ENCODE measurements around the gene HEXB.
"Not testable (repeated sequence)": the region's sequence is repeated elsewhere in the genome, so short reads cannot be mapped to it uniquely, and the experiment has no call there.

Gene HEXB

GRCh38 chr5:74678123-74678522, 6.9 kb upstream of the HEXB start:
- not testable (repeated sequence) for H3K9ac ChIP-seq (ENCODE audit: low read depth, low read length); H3K4me3 ChIP-seq (ENCODE audit: low read length); H3K9me3 ChIP-seq (ENCODE audit: insufficient read depth, low read depth, low read length); H3K4me1 ChIP-seq (ENCODE audit: insufficient read depth, low read length); H3K36me3 ChIP-seq (ENCODE audit: insufficient read depth, low read length); H3K27me3 ChIP-seq (ENCODE audit: insufficient read depth, low read length); H3K27ac ChIP-seq (ENCODE audit: low read depth, low read length)
- 93% methylated on average over 2 of the region's 3 CpGs for WGBS

- not testable (repeated sequence) for H3K4me3 ChIP-seq (ENCODE audit: low read length); H3K27ac ChIP-seq (ENCODE audit: low read depth, low read length); H3K9me3 ChIP-seq (ENCODE audit: insufficient read depth, low read depth, low read length); H3K27me3 ChIP-seq (ENCODE audit: insufficient read depth, low read length); H3K9ac ChIP-seq (ENCODE audit: low read depth, low read length); H3K4me1 ChIP-seq (ENCODE audit: insufficient read depth, low read length); H3K36me3 ChIP-seq (ENCODE audit: insufficient read depth, low read length)
- 96% methylated on average over 3 of the region's 3 CpGs for WGBS
These were observed 5.7 kb upstream of the HEXB start for GRCh38 chr5:74679300-74679699.

DNA sequence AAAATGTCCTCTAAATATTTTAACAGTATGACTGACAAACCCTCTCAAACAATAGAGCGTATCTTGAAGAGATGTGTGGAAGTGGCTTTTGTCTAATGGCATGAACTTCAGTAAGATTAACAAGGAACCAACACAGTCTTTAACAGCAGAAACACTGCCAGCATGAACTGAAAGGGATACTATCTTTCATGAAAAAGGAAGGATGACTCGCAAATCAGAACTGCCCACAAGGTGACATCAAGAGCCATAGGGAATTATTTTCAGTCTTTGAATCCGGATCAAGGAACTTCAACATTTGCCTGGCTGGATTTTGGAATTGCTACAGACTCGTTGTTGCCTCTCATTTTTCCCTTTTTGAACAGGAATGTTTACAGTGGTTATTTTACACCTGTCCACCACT, 5.1 kb upstream of the HEXB start:
- Histone ChIP-seq H3K4me1 (ENCODE audit: insufficient read depth, low read length) (peaks cover 3% of the 10 kb centered on the region; the same call in 1 of the 2 replicates), H3K9ac (ENCODE audit: low read depth, low read length) (no peak overlapping the region), H3K9me3 (ENCODE audit: insufficient read depth, low read depth, low read length) (no peaks in the 10 kb centered on the region), H3K4me3 (ENCODE audit: low read length) (no peak overlapping the region), H3K27me3 (ENCODE audit: insufficient read depth, low read length) (no peaks in the 10 kb centered on the region), H3K27ac (ENCODE audit: low read depth, low read length) (no peak overlapping the region), H3K36me3 (ENCODE audit: insufficient read depth, low read length) (no peaks in the 10 kb centered on the region)
- WGBS, result 75% methylated on average over 3 of the region's 4 CpGs

GRCh38 chr5:74685979-74686631, 1.1 kb downstream of the HEXB start:
- Histone ChIP-seq H3K27ac (ENCODE audit: low read depth, low read length) (no peak overlapping the region), H3K4me1 (ENCODE audit: insufficient read depth, low read length) (0 out of 2 replicates have a peak, but pooled peaks cover 3% of the 10 kb centered on the region), H3K4me3 (ENCODE audit: low read length) (peak overlapping the region; percentile 77), H3K27me3 (ENCODE audit: insufficient read depth, low read length) (no peaks in the 10 kb centered on the region), H3K9ac (ENCODE audit: low read depth, low read length) (peak overlapping the region; percentile 86; the same call in 1 of the 2 replicates), H3K9me3 (ENCODE audit: insufficient read depth, low read depth, low read length) (no peaks in the 10 kb centered on the region), H3K36me3 (ENCODE audit: insufficient read depth, low read length) (peaks cover 21% of the 10 kb centered on the region)
- 61% methylated on average over 10 of the region's 10 CpGs for WGBS

DNA sequence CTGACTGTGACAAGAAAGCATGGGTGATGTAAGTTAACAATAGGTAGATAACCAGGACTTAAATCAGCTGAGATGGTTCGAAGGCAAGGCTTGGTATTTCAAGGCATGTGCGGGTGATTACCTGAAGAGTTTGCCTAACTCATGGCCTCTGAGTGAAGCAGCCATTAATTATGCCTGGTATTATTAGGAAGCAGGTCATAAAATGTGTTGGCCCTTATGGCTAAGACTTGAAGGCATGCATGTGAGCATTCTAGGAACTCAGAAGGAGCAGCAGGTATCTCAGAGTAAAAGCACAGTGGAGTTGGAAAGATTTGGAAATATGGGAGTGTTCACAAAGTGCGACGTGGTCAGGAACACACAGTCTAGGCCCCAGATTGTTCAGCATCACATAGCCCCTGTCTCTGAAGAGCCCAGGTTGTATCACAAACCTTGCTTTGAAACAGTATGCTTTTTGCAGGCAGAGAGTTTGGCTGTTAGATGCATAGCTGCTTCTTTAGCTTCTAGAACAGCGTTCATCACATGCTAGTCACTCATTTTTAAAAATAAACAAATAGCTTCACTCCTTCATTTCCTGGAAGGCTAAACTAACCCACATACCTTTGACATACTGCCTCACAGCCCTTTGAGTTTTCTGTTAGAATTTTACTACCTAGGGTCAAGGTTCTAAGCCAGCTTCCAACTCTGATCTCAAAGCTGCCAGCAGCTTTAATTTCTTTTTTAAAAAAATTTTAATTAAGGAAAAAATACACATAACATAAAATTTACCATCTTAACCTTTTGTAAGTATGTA, 2.1 kb downstream of the HEXB start:
- H3K4me3 ChIP-seq (ENCODE audit: low read length), result no peak overlapping the region; the same call in 1 of the 2 replicates

DNA sequence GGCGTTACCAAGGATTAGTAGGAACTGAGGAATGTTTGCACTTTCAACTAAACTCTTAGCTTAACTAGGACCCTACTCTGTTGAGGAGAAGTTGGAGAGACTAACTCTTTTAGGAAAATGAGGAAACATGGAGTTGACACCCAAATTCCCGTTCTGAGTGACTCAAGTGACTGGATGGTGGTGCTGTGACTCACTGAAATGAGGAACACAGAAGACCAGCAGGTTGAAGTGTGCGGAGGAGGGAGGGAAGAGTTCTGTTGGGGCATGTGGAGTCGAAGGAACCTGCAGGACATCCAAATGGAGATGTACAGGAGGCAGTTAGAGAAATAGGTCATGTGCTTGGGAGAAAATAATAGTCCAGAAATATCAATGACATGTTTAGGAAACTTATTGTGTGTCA, 8.2 kb downstream of the HEXB start:
- 84% methylated on average over 4 of the region's 4 CpGs for WGBS
- Histone ChIP-seq H3K27me3 (ENCODE audit: insufficient read depth, low read length) (no peaks in the 10 kb centered on the region), H3K36me3 (ENCODE audit: insufficient read depth, low read length) (peaks cover 60% of the 10 kb centered on the region)

More for the DNA sequence above, 2.1 kb downstream of the HEXB start:
- peaks cover 30% of the 10 kb centered on the region for H3K36me3 ChIP-seq (ENCODE audit: insufficient read depth, low read length)
- no peaks in the 10 kb centered on the region for H3K9me3 ChIP-seq (ENCODE audit: insufficient read depth, low read depth, low read length)
- 94% methylated on average over 5 of the region's 5 CpGs for WGBS
- H3K27ac ChIP-seq (ENCODE audit: low read depth, low read length), result no peak overlapping the region
- 0 out of 2 replicates have a peak, but pooled peaks cover 3% of the 10 kb centered on the region for H3K4me1 ChIP-seq (ENCODE audit: insufficient read depth, low read length)
- no peaks in the 10 kb centered on the region for H3K27me3 ChIP-seq (ENCODE audit: insufficient read depth, low read length)
- H3K9ac ChIP-seq (ENCODE audit: low read depth, low read length), result no peak overlapping the region

DNA sequence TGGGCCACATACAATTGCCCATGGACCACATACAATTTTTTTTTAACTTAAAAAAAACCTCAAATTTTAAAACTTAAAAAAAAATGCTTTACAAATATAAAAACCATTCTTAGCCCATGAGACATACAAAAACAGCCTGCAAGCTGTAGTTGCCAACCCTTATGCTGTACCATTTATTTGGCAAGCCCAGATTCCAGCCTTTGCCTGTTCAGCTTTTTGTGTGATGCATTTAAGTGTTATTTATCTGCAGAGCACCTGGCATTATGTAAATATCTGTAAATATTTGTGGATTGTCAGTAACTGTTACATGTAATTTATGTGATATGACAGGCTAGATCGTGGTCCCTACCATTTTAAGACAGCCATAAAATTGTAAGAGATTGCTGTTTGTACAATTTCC, 32.6 kb downstream of the HEXB start:
- Histone ChIP-seq H3K4me1 (ENCODE audit: insufficient read depth, low read length) (no peaks in the 10 kb centered on the region), H3K4me3 (ENCODE audit: low read length) (no peak overlapping the region), H3K27me3 (ENCODE audit: insufficient read depth, low read length) (no peaks in the 10 kb centered on the region), H3K9ac (ENCODE audit: low read depth, low read length) (no peak overlapping the region), H3K36me3 (ENCODE audit: insufficient read depth, low read length) (peaks cover 60% of the 10 kb centered on the region), H3K9me3 (ENCODE audit: insufficient read depth, low read depth, low read length) (no peaks in the 10 kb centered on the region), H3K27ac (ENCODE audit: low read depth, low read length) (no peak overlapping the region)
- 94% methylated on average over 1 of the region's 1 CpG for WGBS

More for the DNA sequence above, 8.2 kb downstream of the HEXB start:
- Histone ChIP-seq H3K27ac (ENCODE audit: low read depth, low read length) (no peak overlapping the region), H3K4me3 (ENCODE audit: low read length) (no peak overlapping the region), H3K9me3 (ENCODE audit: insufficient read depth, low read depth, low read length) (no peaks in the 10 kb centered on the region), H3K9ac (ENCODE audit: low read depth, low read length) (no peak overlapping the region), H3K4me1 (ENCODE audit: insufficient read depth, low read length) (no peaks in the 10 kb centered on the region)

GRCh38 chr5:74722271-74722670, 37.2 kb downstream of the HEXB start:
- no peak overlapping the region for H3K4me3 ChIP-seq (ENCODE audit: low read length)
- no peaks in the 10 kb centered on the region for H3K4me1 ChIP-seq (ENCODE audit: insufficient read depth, low read length)
- H3K27ac ChIP-seq (ENCODE audit: low read depth, low read length), result no peak overlapping the region
- H3K27me3 ChIP-seq (ENCODE audit: insufficient read depth, low read length), result no peaks in the 10 kb centered on the region
- peaks cover 92% of the 10 kb centered on the region for H3K36me3 ChIP-seq (ENCODE audit: insufficient read depth, low read length)
- no peaks in the 10 kb centered on the region for H3K9me3 ChIP-seq (ENCODE audit: insufficient read depth, low read depth, low read length)
- WGBS, result 97% methylated on average over 1 of the region's 1 CpG
- H3K9ac ChIP-seq (ENCODE audit: low read depth, low read length), result no peak overlapping the region

DNA sequence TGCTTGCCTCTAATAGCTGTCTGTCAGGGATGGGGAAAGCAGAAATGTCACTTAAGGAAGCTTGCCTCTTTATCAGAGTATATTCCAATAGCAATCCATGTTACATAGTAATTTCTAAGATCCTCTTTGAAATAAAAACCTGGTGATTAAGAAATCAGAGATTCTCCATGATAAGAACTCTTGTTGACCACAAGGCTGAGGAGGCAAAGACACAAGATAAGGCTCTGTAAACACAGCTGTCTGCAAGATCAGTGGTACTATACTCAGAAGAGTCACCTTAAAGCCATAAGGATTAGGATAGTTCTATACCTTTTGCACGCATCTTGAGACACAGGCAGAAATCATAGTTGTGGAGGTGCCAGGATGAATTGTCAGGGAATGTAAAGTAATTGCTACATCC, 40.3 kb downstream of the HEXB start:
- peaks cover 95% of the 10 kb centered on the region for H3K36me3 ChIP-seq (ENCODE audit: insufficient read depth, low read length)
- H3K27me3 ChIP-seq (ENCODE audit: insufficient read depth, low read length), result no peaks in the 10 kb centered on the region
- no peak overlapping the region for H3K27ac ChIP-seq (ENCODE audit: low read depth, low read length)
- WGBS, result 93% methylated on average over 1 of the region's 1 CpG
- no peaks in the 10 kb centered on the region for H3K9me3 ChIP-seq (ENCODE audit: insufficient read depth, low read depth, low read length)
- no peak overlapping the region for H3K9ac ChIP-seq (ENCODE audit: low read depth, low read length)
- H3K4me3 ChIP-seq (ENCODE audit: low read length), result no peak overlapping the region
- H3K4me1 ChIP-seq (ENCODE audit: insufficient read depth, low read length), result no peaks in the 10 kb centered on the region

- peaks cover 97% of the 10 kb centered on the region for H3K36me3 ChIP-seq (ENCODE audit: insufficient read depth, low read length)
- 91% methylated on average over 5 of the region's 6 CpGs for WGBS
- H3K9ac ChIP-seq (ENCODE audit: low read depth, low read length), result no peak overlapping the region
- no peak overlapping the region for H3K27ac ChIP-seq (ENCODE audit: low read depth, low read length)
- no peaks in the 10 kb centered on the region for H3K27me3 ChIP-seq (ENCODE audit: insufficient read depth, low read length)
- no peak overlapping the region for H3K4me3 ChIP-seq (ENCODE audit: low read length)
- no peaks in the 10 kb centered on the region for H3K4me1 ChIP-seq (ENCODE audit: insufficient read depth, low read length)
- no peaks in the 10 kb centered on the region for H3K9me3 ChIP-seq (ENCODE audit: insufficient read depth, low read depth, low read length)
These were observed 51.7 kb downstream of the HEXB start for GRCh38 chr5:74736759-74737158.

- no peaks in the 10 kb centered on the region for H3K9me3 ChIP-seq (ENCODE audit: insufficient read depth, low read depth, low read length)
- no peak overlapping the region for H3K9ac ChIP-seq (ENCODE audit: low read depth, low read length)
- H3K36me3 ChIP-seq (ENCODE audit: insufficient read depth, low read length), result peaks cover 96% of the 10 kb centered on the region
- H3K27me3 ChIP-seq (ENCODE audit: insufficient read depth, low read length), result no peaks in the 10 kb centered on the region
- no peaks in the 10 kb centered on the region for H3K4me1 ChIP-seq (ENCODE audit: insufficient read depth, low read length)
- H3K27ac ChIP-seq (ENCODE audit: low read depth, low read length), result no peak overlapping the region
- 96% methylated on average over 4 of the region's 4 CpGs for WGBS
- no peak overlapping the region for H3K4me3 ChIP-seq (ENCODE audit: low read length)
These were observed 53.4 kb downstream of the HEXB start for GRCh38 chr5:74738406-74738805.
